HCT116 (cell line): Measurements from ENCODE around the gene SLC41A3. TPM values are rescaled to one million over a fixed set of nuclear protein-coding genes. Genes with fewer than 3 reads are reported as not detected.

ENCODE experiments used
- ATAC-seq: fragments of 200-7000 bp; cut with Tn5 transposase; 2 replicates; pipeline ENCODE4 v1.9.1; 2020; ENCODE audit warnings: mild to moderate bottlenecking, moderate library complexity
- BruUV-seq: library from RNA; stranded (reverse); fragments of 400-500 nt; replicated peaks from 2 replicates; lab custom pipeline; 2021; lab: Mats Ljungman, UMichigan
- CTCF ChIA-PET: fragments of 300-600 bp; sonication (Branson Sonifier 250); formaldehyde crosslinking; loops from one replicate; lab custom pipeline; 2021; ENCODE audit warnings: antibody characterized with exemption; lab: Charles Lee
- POLR2A ChIA-PET: fragments of 300-600, 350-600 bp; sonication (Branson Sonifier 250); formaldehyde crosslinking; loops from one replicate; lab custom pipeline; 2021; ENCODE audit warnings: antibody characterized with exemption; lab: Charles Lee
- RAD21 ChIA-PET, 2 experiments: fragments of 300-600 bp; sonication (Branson Sonifier 250); formaldehyde crosslinking; loops; one replicate each; lab custom pipeline; 2023; ENCODE audit warnings: low total read pairs in 2 of 2; ENCODE audit not compliant: uncharacterized antibody in 2 of 2, unreplicated experiment in 2 of 2, low non-redundant PET in 1 of 2; lab: Charles Lee
- DNase-seq: peaks from one replicate; pipeline ENCODE4 v3.0.0-alpha.2; 2010; ENCODE audit warnings: low read depth, low spot score
- H2AFZ ChIP-seq: fragments of 200-600 bp; shearing (Covaris generic), sonication (generic); 2 replicates; pipeline ENCODE4 v1.6.1; 2017; ENCODE audit warnings: low read depth, mixed run types, mixed read lengths, antibody characterized with exemption, low read length; ENCODE audit not compliant: poor library complexity, severe bottlenecking
- H3K27ac ChIP-seq: 2 replicates; pipeline ENCODE4 v1.5.1; 2012; ENCODE audit warnings: low read depth, low read length
- H3K27me3 ChIP-seq: fragments of 200-600 bp; sonication (generic); 2 replicates; pipeline ENCODE4 v1.6.1; 2016; ENCODE audit warnings: mixed run types, low read length, mixed read lengths; ENCODE audit not compliant: insufficient read depth
- H3K36me3 ChIP-seq, 2 experiments: fragments of 200-500 bp in 1 of 2; fragments of 200-600 bp in 1 of 2; sonication (Bioruptor generic) in 1 of 2; sonication (generic) in 1 of 2; 2 replicates each; pipeline versions ENCODE4 v1.5.1 to v1.6.1; 2014 to 2016; ENCODE audit warnings: low read length in 2 of 2, inconsistent platforms in 1 of 2, mixed read lengths in 1 of 2, mixed run types in 1 of 2; ENCODE audit not compliant: insufficient read depth in 2 of 2, control insufficient read depth in 1 of 2
- H3K4me1 ChIP-seq, 2 experiments: fragments of 200-600 bp in 1 of 2; sonication (generic) in 1 of 2; 2 replicates each; pipeline versions ENCODE4 v1.5.1 to v1.6.1; 2012 to 2017; ENCODE audit warnings: low read length in 2 of 2, inconsistent platforms in 1 of 2, mild to moderate bottlenecking in 1 of 2, mixed read lengths in 1 of 2, mixed run types in 1 of 2, moderate library complexity in 1 of 2; ENCODE audit not compliant: insufficient read depth in 2 of 2, control insufficient read depth in 1 of 2
- H3K4me2 ChIP-seq: fragments of 200-600 bp; sonication (generic); 2 replicates; pipeline ENCODE4 v1.6.1; 2017; ENCODE audit warnings: mixed run types, low read length, mixed read lengths
- H3K4me3 ChIP-seq, 2 experiments: fragments of 200-600 bp in 1 of 2; sonication (generic) in 1 of 2; replicated peaks in 1 of 2; 2 replicates each; pipeline ENCODE4 v1.5.1; 2011 to 2016; ENCODE audit warnings: low read length in 2 of 2, control low read depth in 1 of 2, low read depth in 1 of 2, mild to moderate bottlenecking in 1 of 2, mixed read lengths in 1 of 2, mixed run types in 1 of 2
- H3K79me2 ChIP-seq: fragments of 200-600 bp; sonication (generic); 2 replicates; pipeline ENCODE4 v1.6.1; 2017; ENCODE audit warnings: mild to moderate bottlenecking, mixed run types, low read length, moderate library complexity, mixed read lengths; ENCODE audit not compliant: insufficient read depth
- H3K9ac ChIP-seq: fragments of 200-600 bp; sonication (generic); 2 replicates; pipeline ENCODE4 v1.6.1; 2016; ENCODE audit warnings: low read length, mixed read lengths
- H3K9me2 ChIP-seq: fragments of 200-600 bp; sonication (generic), shearing (Covaris generic); 2 replicates; pipeline ENCODE4 v1.6.1; 2017; ENCODE audit warnings: mixed run types, mild to moderate bottlenecking, moderate library complexity; ENCODE audit not compliant: insufficient read depth
- H3K9me3 ChIP-seq, 2 experiments: fragments of 200-500 bp in 1 of 2; fragments of 200-600 bp in 1 of 2; sonication (Bioruptor generic) in 1 of 2; sonication (generic) in 1 of 2; 2 replicates each; pipeline ENCODE4 v1.6.1; 2014 to 2017; ENCODE audit warnings: low read length in 2 of 2, mixed read lengths in 2 of 2, inconsistent platforms in 1 of 2, low read depth in 1 of 2, mild to moderate bottlenecking in 1 of 2, mixed run types in 1 of 2, moderate library complexity in 1 of 2; ENCODE audit not compliant: control insufficient read depth in 1 of 2, insufficient read depth in 1 of 2
- H4K20me1 ChIP-seq: fragments of 200-600 bp; sonication (generic), shearing (Covaris generic); 2 replicates; pipeline ENCODE4 v1.6.1; 2017; ENCODE audit warnings: mixed run types, mild to moderate bottlenecking, moderate library complexity; ENCODE audit not compliant: insufficient read depth
- ATF3 ChIP-seq: IDR thresholded peaks from 2 replicates; pipeline ENCODE4 v1.6.1; 2012
- CBX3 ChIP-seq: IDR thresholded peaks from 2 replicates; pipeline ENCODE4 v1.6.1; 2012; ENCODE audit warnings: low read depth
- CEBPB ChIP-seq: IDR thresholded peaks from 2 replicates; pipeline ENCODE4 v1.6.1; 2012; ENCODE audit warnings: low read depth
- CTCF ChIP-seq, 3 experiments: fragments of 200-600 bp in 1 of 3; sonication (generic) in 1 of 3; IDR thresholded peaks in 2 of 3; conservative IDR thresholded peaks in 1 of 3; 2 replicates each; pipeline ENCODE4 v1.5.1; 2012 to 2017; ENCODE audit warnings: low read depth in 2 of 3, low read length in 2 of 3, antibody characterized with exemption in 1 of 3, borderline replicate concordance in 1 of 3, control low read depth in 1 of 3, mild to moderate bottlenecking in 1 of 3, mixed read lengths in 1 of 3, mixed run types in 1 of 3, moderate library complexity in 1 of 3; ENCODE audit not compliant: insufficient read depth in 1 of 3
- EGR1 ChIP-seq: IDR thresholded peaks from 2 replicates; pipeline ENCODE4 v1.6.1; 2012; ENCODE audit warnings: low read depth
- ELF1 ChIP-seq: IDR thresholded peaks from 2 replicates; pipeline ENCODE4 v1.6.1; 2012; ENCODE audit warnings: low read depth, borderline replicate concordance
- EZH2phosphoT487 ChIP-seq: fragments of 200-600 bp; IDR thresholded peaks from 2 replicates; pipeline ENCODE4 v1.6.1; 2018; ENCODE audit warnings: antibody characterized with exemption, borderline replicate concordance
- FOSL1 ChIP-seq: IDR thresholded peaks from 2 replicates; pipeline ENCODE4 v1.6.1; 2012; ENCODE audit warnings: low read depth
- JUND ChIP-seq: IDR thresholded peaks from 2 replicates; pipeline ENCODE4 v1.6.1; 2012
- MAX ChIP-seq: IDR thresholded peaks from 2 replicates; pipeline ENCODE4 v1.6.1; 2012
- POLR2A ChIP-seq: IDR thresholded peaks from 2 replicates; pipeline ENCODE4 v1.7.0; 2011; ENCODE audit warnings: borderline replicate concordance; ENCODE audit not compliant: insufficient read depth, insufficient read length; ENCODE audit errors: extremely low read depth
- RAD21 ChIP-seq: IDR thresholded peaks from 2 replicates; pipeline ENCODE4 v1.6.1; 2012; ENCODE audit warnings: low read depth, mild to moderate bottlenecking
- REST ChIP-seq: IDR thresholded peaks from 2 replicates; pipeline ENCODE4 v1.6.1; 2012; ENCODE audit warnings: low read depth
- SIN3A ChIP-seq: IDR thresholded peaks from 2 replicates; pipeline ENCODE4 v1.6.1; 2012; ENCODE audit warnings: low read depth
- SP1 ChIP-seq: IDR thresholded peaks from 2 replicates; pipeline ENCODE4 v1.6.1; 2012; ENCODE audit warnings: low read depth
- TCF7L2 ChIP-seq: IDR thresholded peaks from 2 replicates; pipeline ENCODE4 v1.7.0; 2011; ENCODE audit warnings: borderline replicate concordance, inconsistent platforms; ENCODE audit not compliant: insufficient read depth, insufficient read length; ENCODE audit errors: extremely low read depth
- YY1 ChIP-seq: IDR thresholded peaks from 2 replicates; pipeline ENCODE4 v1.6.1; 2011; ENCODE audit warnings: low read length, low read depth, moderate library complexity, mild to moderate bottlenecking; ENCODE audit not compliant: insufficient replicate concordance; ENCODE audit errors: extremely low read depth
- ZBTB33 ChIP-seq: IDR thresholded peaks from 2 replicates; pipeline ENCODE4 v1.6.1; 2011; ENCODE audit warnings: mild to moderate bottlenecking, low read length, moderate library complexity; ENCODE audit not compliant: insufficient replicate concordance; ENCODE audit errors: extremely low read depth
- ZFX ChIP-seq: fragments of 450-650 bp; IDR thresholded peaks from 2 replicates; pipeline ENCODE4 v1.6.1; 2017
- ZNF274 ChIP-seq: fragments of 200-500 bp; sonication (Bioruptor generic); IDR thresholded peaks from 2 replicates; pipeline ENCODE4 v1.6.1; 2014; ENCODE audit warnings: mild to moderate bottlenecking, low read depth, low read length, inconsistent platforms
- intact Hi-C: fragments of 100-400 bp; cut with micrococcal nuclease; formaldehyde crosslinking; loops from 2 replicates; pipeline ENCODE4 v1.10.0; 2022
- total RNA-seq: library from RNA; stranded (reverse); gene quantifications from one replicate; pipeline ENCODE4 v1.2.1, GENCODE V29; 2021; ENCODE audit not compliant: unreplicated experiment

SLC41A3 gene
- total RNA-seq, 1 experiment from 2014 or later, result 45.9 TPM

GRCh38 chr3:126124148-126124868, 40.4 kb upstream of the SLC41A3 start:
- POLR2A ChIA-PET, result no interaction called here
- Histone ChIP-seq H3K9ac (no peak overlapping the region), H4K20me1 (no peaks in the 10 kb centered on the region), H3K36me3 (no peaks in the 10 kb centered on the region), H3K4me3 (no peak overlapping the region), H3K27me3 (no peaks in the 10 kb centered on the region), H3K4me2 (no peak overlapping the region), H3K9me2 (no peaks in the 10 kb centered on the region), H3K4me1 (peaks cover 3 to 9% of the 10 kb centered on the region in 2 experiments; a peak in 3 of 4 replicates), H2AFZ (no peak overlapping the region), H3K27ac (no peak overlapping the region), H3K9me3 (no peaks in the 10 kb centered on the region), H3K79me2 (no peaks in the 10 kb centered on the region)
- DNase-seq (no peak), ATAC-seq (no peak)
- CTCF ChIA-PET, result no interaction called here
- intact Hi-C loops, result no loop called here
- TF ChIP-seq MAX (no peak), ZNF274 (no peak), RAD21 (no peak), REST (no peak), JUND (no peak), YY1 (no peak), FOSL1 (no peak), TCF7L2 (no peak), ATF3 (no peak), ZFX (no peak), EGR1 (no peak), SIN3A (no peak), CEBPB (no peak), CTCF (IDR thresholded peaks at IDR 0.05 in 2 of 3, conservative IDR thresholded peaks at IDR 0.05 in 1 of 3; ENCODE audit: borderline replicate concordance in 1 of 3, insufficient read depth in 1 of 3, low read depth in 2 of 3, low read length in 2 of 3) (no peak), ELF1 (no peak), SP1 (no peak), CBX3 (no peak), EZH2phosphoT487 (no peak), ZBTB33 (no peak), POLR2A (no peak)
- RAD21 ChIA-PET, result interaction anchor here in 1 of 2 experiments (0.6 kb wide), 1 partner anchor 282 kb away, joined by 3 read pairs; no protein-coding TSS in a partner anchor
- no TSS peak for BruUV-seq
